Tibial nerve (tissue), 4 donors: Measurements from ENCODE around the gene PLXNA4.

Experiments used
- EP300 ChIP-seq, 2 donors: sonication (generic); formaldehyde crosslinking; IDR thresholded peaks; one replicate each; pipeline ENCODE4 v1.6.1; 2017; ENCODE audit warnings: antibody characterized with exemption in 2 of 2, mild to moderate bottlenecking in 1 of 2
- POLR2A ChIP-seq, 2 donors: fragments of 450-650 bp; IDR thresholded peaks; one replicate each; pipeline ENCODE4 v1.6.1; 2017; ENCODE audit warnings: antibody characterized with exemption in 2 of 2, mild to moderate bottlenecking in 2 of 2, moderate library complexity in 2 of 2
- TF ChIP-seq, protein P1 (sequence below), 5 experiments: fragments of 200-600 bp in 3 of 5; fragments of 450-650 bp in 2 of 5; sonication (generic) in 3 of 5; IDR thresholded peaks; one replicate each; pipeline ENCODE4 v1.5.1; 2016 to 2019; ENCODE audit warnings: antibody characterized with exemption in 5 of 5, mild to moderate bottlenecking in 3 of 5, moderate library complexity in 2 of 5

GRCh38 chr7:132418840-132419239, 157.4 kb downstream of the PLXNA4 start:
- TF ChIP-seq, protein P1, sequence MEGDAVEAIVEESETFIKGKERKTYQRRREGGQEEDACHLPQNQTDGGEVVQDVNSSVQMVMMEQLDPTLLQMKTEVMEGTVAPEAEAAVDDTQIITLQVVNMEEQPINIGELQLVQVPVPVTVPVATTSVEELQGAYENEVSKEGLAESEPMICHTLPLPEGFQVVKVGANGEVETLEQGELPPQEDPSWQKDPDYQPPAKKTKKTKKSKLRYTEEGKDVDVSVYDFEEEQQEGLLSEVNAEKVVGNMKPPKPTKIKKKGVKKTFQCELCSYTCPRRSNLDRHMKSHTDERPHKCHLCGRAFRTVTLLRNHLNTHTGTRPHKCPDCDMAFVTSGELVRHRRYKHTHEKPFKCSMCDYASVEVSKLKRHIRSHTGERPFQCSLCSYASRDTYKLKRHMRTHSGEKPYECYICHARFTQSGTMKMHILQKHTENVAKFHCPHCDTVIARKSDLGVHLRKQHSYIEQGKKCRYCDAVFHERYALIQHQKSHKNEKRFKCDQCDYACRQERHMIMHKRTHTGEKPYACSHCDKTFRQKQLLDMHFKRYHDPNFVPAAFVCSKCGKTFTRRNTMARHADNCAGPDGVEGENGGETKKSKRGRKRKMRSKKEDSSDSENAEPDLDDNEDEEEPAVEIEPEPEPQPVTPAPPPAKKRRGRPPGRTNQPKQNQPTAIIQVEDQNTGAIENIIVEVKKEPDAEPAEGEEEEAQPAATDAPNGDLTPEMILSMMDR (IDR thresholded peaks at IDR 0.05), result no peak
- TF ChIP-seq POLR2A (IDR thresholded peaks at IDR 0.05) (no peak), EP300 (IDR thresholded peaks at IDR 0.05) (no peak)
